ENCODE data around the gene LTC4S. TPM values are rescaled to one million over a fixed set of nuclear protein-coding genes. Genes with fewer than 3 reads are reported as not detected.
A peak's percentile ranks its signal among the peaks of the same experiment; 100 is the strongest.

Gene LTC4S
- total and polyA plus RNA-seq, 12 donors = 5.4 to 20.0 (median 8.8) TPM

- 81% methylated on average over 9 of the region's 9 CpGs for WGBS, 2 donors
- intact Hi-C loops (cut with DNase I) = loop anchor here in 4 of 10 donors (5.0 to 10.0 kb wide), 4 partner anchors 37 to 147 kb away; partner anchors contain the start of genes TBC1D9B (in 2 of the 4) and MRNIP (in 1 of the 4)
- no peak for DNase-seq
- H3K4me1 ChIP-seq = peaks cover 11 to 97% (median 77%) of the 10 kb centered on the region in 9 donors
- H3K36me3 ChIP-seq = peaks cover 0 to 3% (median 0%) of the 10 kb centered on the region in 9 donors
- H3K27me3 ChIP-seq = no peaks in the 10 kb centered on the region
- no peaks in the 10 kb centered on the region for H3K9me3 ChIP-seq
- no peak overlapping the region for H3K4me3 ChIP-seq
- ATAC-seq = peak in 3 of 8 donors; percentile 34 to 62 (median 52)
- H3K27ac ChIP-seq = peak overlapping the region in 1 of 10 donors; percentile 56
- no peak for TF ChIP-seq CTCF (IDR thresholded peaks at IDR 0.05)
Observed at GRCh38 chr5:179759581-179760551, 33.9 kb upstream of the LTC4S start.

- peak overlapping the region in 4 of 10 donors; percentile 3 to 24 (median 14) for H3K27ac ChIP-seq
- no peak overlapping the region for H3K4me3 ChIP-seq
- peaks cover 0 to 24% (median 16%) of the 10 kb centered on the region in 9 donors for H3K36me3 ChIP-seq
- TF ChIP-seq CTCF (IDR thresholded peaks at IDR 0.05) = no peak
- 34 to 46% methylated on average over 10 of the region's 10 CpGs for WGBS, 2 donors
- H3K4me1 ChIP-seq = peaks cover 6 to 97% (median 81%) of the 10 kb centered on the region in 9 donors
- DNase-seq = no peak
- ATAC-seq = peak in 5 of 8 donors; percentile 6 to 24 (median 16)
- no peaks in the 10 kb centered on the region for H3K27me3 ChIP-seq
- H3K9me3 ChIP-seq = no peaks in the 10 kb centered on the region
- intact Hi-C loops (cut with DNase I) = loop anchor here in 7 of 10 donors (2.0 to 10.0 kb wide), 6 partner anchors 33 to 145 kb away; partner anchors contain the start of genes TBC1D9B (in 2 of the 7) and MRNIP (in 1 of the 7)
Observed at GRCh38 chr5:179762079-179762780, 31.6 kb upstream of the LTC4S start.

GRCh38 chr5:179762781-179763176 lies 31.0 kb upstream of the LTC4S start:
- WGBS, 2 donors = 23 to 47% methylated on average over 3 of the region's 3 CpGs
- TF ChIP-seq CTCF (IDR thresholded peaks at IDR 0.05) = no peak
- Histone ChIP-seq H3K27me3 (no peaks in the 10 kb centered on the region), H3K27ac (peak overlapping the region in 4 of 10 donors; percentile 3 to 24 (median 14)), H3K36me3 (peaks cover 0 to 30% (median 16%) of the 10 kb centered on the region in 9 donors), H3K4me1 (peaks cover 6 to 97% (median 79%) of the 10 kb centered on the region in 9 donors), H3K4me3 (no peak overlapping the region), H3K9me3 (no peaks in the 10 kb centered on the region)
- DNase-seq (no peak), ATAC-seq (no peak)
- intact Hi-C loops (cut with DNase I) = loop anchor here in 8 of 10 donors (1.0 to 10.0 kb wide), 8 partner anchors 32 to 145 kb away; partner anchors contain the start of genes TBC1D9B (in 2 of the 8) and MRNIP (in 1 of the 8)

All from heart right ventricle (tissue), 16 donors.